PFSK-1 (cell line): ENCODE measurements around the gene NECTIN1.

ENCODE experiments used
- FOXP2 ChIP-seq: optimal IDR thresholded peaks from 2 replicates; pipeline ENCODE3; 2011; ENCODE audit warnings: borderline replicate concordance, control low read depth, inconsistent platforms; ENCODE audit not compliant: insufficient read depth; ENCODE audit errors: extremely low read length, extremely low read depth
- POLR2AphosphoS5 ChIP-seq: IDR thresholded peaks from 2 replicates; pipeline ENCODE4 v1.6.1; 2012; ENCODE audit warnings: low read depth, mild to moderate bottlenecking, control low read depth, low read length, moderate library complexity
- REST ChIP-seq, 2 experiments: IDR thresholded peaks; 2 replicates each; pipeline versions ENCODE4 v1.6.1 to v1.8.0; 2011 to 2012; ENCODE audit warnings: low read depth in 2 of 2, low read length in 2 of 2, control low read depth in 1 of 2, inconsistent platforms in 1 of 2, mild to moderate bottlenecking in 1 of 2, moderate library complexity in 1 of 2; ENCODE audit not compliant: insufficient read depth in 1 of 2
- SIN3A ChIP-seq: IDR thresholded peaks from 2 replicates; pipeline ENCODE4 v1.6.1; 2012; ENCODE audit warnings: mild to moderate bottlenecking, low read length, moderate library complexity, borderline replicate concordance; ENCODE audit not compliant: insufficient read depth
- TAF1 ChIP-seq: IDR thresholded peaks from 2 replicates; pipeline ENCODE4 v1.6.1; 2012; ENCODE audit warnings: low read length, control low read depth, borderline replicate concordance; ENCODE audit not compliant: insufficient read depth

NECTIN1 gene

GRCh38 chr11:119647254-119647653, 81.7 kb downstream of the NECTIN1 start:
- no peak for TF ChIP-seq FOXP2
- TF ChIP-seq REST (IDR thresholded peaks at IDR 0.05; ENCODE audit: insufficient read depth in 1 of 2, low read depth in 2 of 2, low read length in 2 of 2) = no peak
- no peak for TF ChIP-seq POLR2AphosphoS5
- TF ChIP-seq TAF1 = no peak
- no peak for TF ChIP-seq SIN3A

- TF ChIP-seq FOXP2 (no peak), SIN3A (no peak), TAF1 (no peak), POLR2AphosphoS5 (no peak), REST (IDR thresholded peaks at IDR 0.05; ENCODE audit: insufficient read depth in 1 of 2, low read depth in 2 of 2, low read length in 2 of 2) (no peak)
Measured at GRCh38 chr11:119645018-119645417, 84.0 kb downstream of the NECTIN1 start.

GRCh38 chr11:119644502-119644901, 84.5 kb downstream of the NECTIN1 start:
- TF ChIP-seq FOXP2 = no peak
- TF ChIP-seq TAF1 = no peak
- no peak for TF ChIP-seq REST (IDR thresholded peaks at IDR 0.05; ENCODE audit: insufficient read depth in 1 of 2, low read depth in 2 of 2, low read length in 2 of 2)
- TF ChIP-seq POLR2AphosphoS5 = no peak
- no peak for TF ChIP-seq SIN3A

GRCh38 chr11:119643876-119644225, 85.1 kb downstream of the NECTIN1 start:
- TF ChIP-seq REST (IDR thresholded peaks at IDR 0.05; ENCODE audit: insufficient read depth in 1 of 2, low read depth in 2 of 2, low read length in 2 of 2) (no peak), POLR2AphosphoS5 (no peak), FOXP2 (no peak)

GRCh38 chr11:119643212-119643875, 85.7 kb downstream of the NECTIN1 start:
- TF ChIP-seq POLR2AphosphoS5 = no peak
- no peak for TF ChIP-seq SIN3A
- TF ChIP-seq REST (IDR thresholded peaks at IDR 0.05; ENCODE audit: insufficient read depth in 1 of 2, low read depth in 2 of 2, low read length in 2 of 2) = no peak
- TF ChIP-seq TAF1 = no peak
- no peak for TF ChIP-seq FOXP2
